K562 (cell line): Measurements from ENCODE around the gene ZNF778.

Source experiments
- BHLHE40 ChIP-seq: IDR thresholded peaks from 2 replicates; pipeline ENCODE4 v1.6.1; 2011; ENCODE audit warnings: low read length, improper control_type of control experiment
- RFX5 ChIP-seq: IDR thresholded peaks from 2 replicates; pipeline ENCODE4 v1.6.1; 2011; ENCODE audit warnings: low read depth, mild to moderate bottlenecking, improper control_type of control experiment, low read length

DNA sequence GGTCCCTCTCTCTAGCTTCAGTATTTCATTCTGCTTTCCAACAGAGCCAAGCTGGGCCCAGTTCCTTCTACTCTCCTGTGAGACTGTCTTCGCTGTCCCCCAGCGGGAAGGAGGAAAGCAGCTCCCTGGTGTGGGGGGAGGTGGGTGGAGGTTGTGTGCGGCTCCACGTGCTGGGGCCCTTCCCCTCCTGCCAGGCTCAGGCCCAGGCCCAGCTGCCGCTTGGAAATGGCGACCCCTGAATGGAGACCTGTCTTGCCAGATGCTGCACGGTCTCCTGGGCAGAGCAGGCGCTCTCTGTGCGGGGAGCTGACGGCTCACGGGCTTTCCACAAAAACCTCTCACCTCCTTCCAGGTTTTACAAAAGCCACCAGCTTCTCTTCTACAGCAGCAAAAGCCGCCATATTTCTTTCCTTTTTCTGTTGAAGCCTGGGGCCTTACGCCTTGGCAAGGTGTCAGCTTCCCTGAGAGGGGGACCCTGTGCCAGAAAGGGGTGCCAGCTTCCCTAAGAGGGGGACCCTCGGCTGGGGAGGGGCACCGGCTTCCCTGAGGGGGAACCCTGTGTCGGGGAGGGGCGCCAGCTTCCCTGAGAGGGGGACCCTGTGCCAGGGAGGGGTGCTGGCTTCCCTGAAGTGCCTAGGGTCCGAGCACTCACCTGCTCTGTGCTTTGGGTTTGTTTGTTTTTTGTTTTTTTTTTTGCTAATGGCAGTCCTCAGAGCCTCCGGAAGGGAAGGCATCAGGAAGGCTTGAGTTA, 47.5 kb downstream of the ZNF778 start:
- TF ChIP-seq RFX5 (no peak), BHLHE40 (no peak)
